Measurements from ENCODE around the gene AIG1.
"Not testable (repeated sequence)": the region's sequence is repeated elsewhere in the genome, so short reads cannot be mapped to it uniquely, and the experiment has no call there.

The AIG1 gene

DNA sequence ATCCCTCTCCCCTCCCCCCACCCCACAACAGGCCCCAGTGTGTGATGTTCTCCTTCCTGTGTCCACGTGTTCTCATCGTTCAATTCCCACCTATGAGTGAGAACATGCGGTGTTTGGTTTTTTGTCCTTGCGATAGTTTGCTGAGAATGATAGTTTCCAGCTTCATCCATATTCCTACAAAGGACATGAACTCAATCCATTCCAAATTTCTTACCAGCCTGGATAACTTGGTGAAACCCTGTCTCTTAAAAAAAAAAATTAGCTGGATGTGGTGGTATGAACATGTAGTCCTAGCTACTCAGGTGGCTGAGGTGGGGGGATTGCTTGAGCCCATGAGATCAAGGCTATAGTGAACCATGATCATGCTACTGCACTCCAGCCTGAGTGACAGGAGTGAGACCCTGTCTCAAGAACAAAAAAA, 107.7 kb downstream of the AIG1 start:
- H3K9me3 ChIP-seq (ENCODE audit: control extremely low read depth in 1 of 5, control insufficient read depth in 4 of 5, insufficient read depth in 2 of 5, low read depth in 1 of 5, low read length in 4 of 5); H3K36me3 ChIP-seq (ENCODE audit: control insufficient read depth in 4 of 4, insufficient read depth in 4 of 4, low read length in 3 of 4); H3K27me3 ChIP-seq (replicated peaks in 2 of 5; ENCODE audit: control insufficient read depth in 4 of 5, insufficient read depth in 5 of 5, low read length in 4 of 5); H3K27ac ChIP-seq (ENCODE audit: insufficient read depth in 1 of 2, low read depth in 1 of 2, low read length in 2 of 2, poor library complexity in 1 of 2, severe bottlenecking in 2 of 2); DNase-seq; H3K4me3 ChIP-seq (ENCODE audit: control insufficient read depth in 1 of 7, extremely low read depth in 1 of 7, insufficient read depth in 4 of 7, low read depth in 2 of 7, low read length in 6 of 7); POLR2A ChIA-PET: not testable (repeated sequence)
- no CpG with 5 or more reads among the region's 4 CpGs for WGBS (ENCODE audit: insufficient coverage)
- CTCF ChIA-PET: interaction anchor here (1.3 kb wide), 1 partner anchor 476 kb away, joined by 3 read pairs; no protein-coding TSS in a partner anchor
- H3K4me1 ChIP-seq (ENCODE audit: control extremely low read depth in 1 of 4, control insufficient read depth in 4 of 4, insufficient read depth in 4 of 4, low read length in 3 of 4): peaks cover 8 to 21% (median 10%) of the 10 kb centered on the region in 4 experiments

GRCh38 chr6:143169440-143169839, 108.8 kb downstream of the AIG1 start:
- POLR2A ChIA-PET: no interaction called here
- Histone ChIP-seq H3K36me3 (ENCODE audit: control insufficient read depth in 4 of 4, insufficient read depth in 4 of 4, low read length in 3 of 4) (peaks cover 0 to 3% (median under 1%) of the 10 kb centered on the region in 4 experiments), H3K27me3 (replicated peaks in 2 of 5; ENCODE audit: control insufficient read depth in 4 of 5, insufficient read depth in 5 of 5, low read length in 4 of 5) (no peaks in the 10 kb centered on the region), H3K9me3 (ENCODE audit: control extremely low read depth in 1 of 5, control insufficient read depth in 4 of 5, insufficient read depth in 2 of 5, low read depth in 1 of 5, low read length in 4 of 5) (peaks cover 0 to 5% (median 0%) of the 10 kb centered on the region in 5 experiments), H3K4me3 (ENCODE audit: control insufficient read depth in 1 of 7, extremely low read depth in 1 of 7, insufficient read depth in 4 of 7, low read depth in 2 of 7, low read length in 6 of 7) (no peak overlapping the region), H3K4me1 (ENCODE audit: control extremely low read depth in 1 of 4, control insufficient read depth in 4 of 4, insufficient read depth in 4 of 4, low read length in 3 of 4) (peaks cover 3 to 11% (median 6%) of the 10 kb centered on the region in 4 experiments), H3K27ac (ENCODE audit: insufficient read depth in 1 of 2, low read depth in 1 of 2, low read length in 2 of 2, poor library complexity in 1 of 2, severe bottlenecking in 2 of 2) (no peak overlapping the region)
- DNase-seq: no peak
- CTCF ChIA-PET: interaction anchor here (0.6 to 1.3 kb wide), 2 partner anchors 477 to 492 kb away, joined by 3 read pairs; no protein-coding TSS in a partner anchor

DNA sequence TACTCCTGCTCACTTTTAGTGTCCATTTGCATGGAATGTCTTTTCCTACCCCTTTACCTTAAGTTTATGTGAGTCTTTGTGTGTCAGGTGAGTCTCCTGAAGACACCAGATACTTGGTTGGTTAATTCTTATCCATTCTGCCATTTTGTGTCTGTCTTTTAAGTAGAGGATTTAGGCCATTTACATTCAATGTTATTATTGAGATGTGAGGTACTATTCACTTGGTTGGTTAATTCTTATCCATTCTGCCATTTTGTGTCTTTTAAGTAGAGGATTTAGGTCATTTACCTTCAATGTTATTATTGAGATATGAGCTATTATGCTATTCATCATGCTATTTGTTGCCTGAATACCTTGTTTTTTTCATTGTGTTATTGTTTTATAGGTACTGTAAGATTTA, 113.8 kb downstream of the AIG1 start:
- CTCF ChIA-PET: no interaction called here
- no peak overlapping the region for H3K4me3 ChIP-seq (ENCODE audit: control insufficient read depth in 1 of 7, extremely low read depth in 1 of 7, insufficient read depth in 4 of 7, low read depth in 2 of 7, low read length in 6 of 7)
- H3K27me3 ChIP-seq (replicated peaks in 2 of 5; ENCODE audit: control insufficient read depth in 4 of 5, insufficient read depth in 5 of 5, low read length in 4 of 5): no peaks in the 10 kb centered on the region
- H3K27ac ChIP-seq (ENCODE audit: insufficient read depth in 1 of 2, low read depth in 1 of 2, low read length in 2 of 2, poor library complexity in 1 of 2, severe bottlenecking in 2 of 2): no peak overlapping the region
- H3K36me3 ChIP-seq (ENCODE audit: control insufficient read depth in 4 of 4, insufficient read depth in 4 of 4, low read length in 3 of 4): peaks cover 0 to 12% (median under 1%) of the 10 kb centered on the region in 4 experiments
- no peak for DNase-seq
- no peaks in the 10 kb centered on the region for H3K4me1 ChIP-seq (ENCODE audit: control extremely low read depth in 1 of 4, control insufficient read depth in 4 of 4, insufficient read depth in 4 of 4, low read length in 3 of 4)
- POLR2A ChIA-PET: no interaction called here
- H3K9me3 ChIP-seq (ENCODE audit: control extremely low read depth in 1 of 5, control insufficient read depth in 4 of 5, insufficient read depth in 2 of 5, low read depth in 1 of 5, low read length in 4 of 5): peaks cover 0 to 23% (median 6%) of the 10 kb centered on the region in 5 experiments

DNA sequence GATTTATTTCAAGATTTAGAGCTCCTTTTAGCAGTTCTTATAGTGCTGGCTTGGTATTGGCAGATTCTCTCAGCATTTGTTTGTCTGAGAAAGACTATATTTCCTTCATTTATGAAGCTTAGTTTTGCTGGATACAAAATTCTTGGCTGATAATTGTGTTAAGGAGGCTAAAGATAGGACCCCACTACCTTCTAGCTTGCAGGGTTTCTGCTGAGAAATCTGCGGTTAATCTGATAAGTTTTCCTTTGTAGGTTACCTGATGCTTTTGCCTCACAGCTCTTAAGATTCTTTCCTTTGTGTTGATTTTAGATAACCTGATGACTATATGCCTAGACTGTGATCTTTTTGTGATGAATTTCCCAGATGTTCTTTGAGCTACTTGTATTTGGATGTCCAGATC, 114.3 kb downstream of the AIG1 start:
- Histone ChIP-seq H3K4me1 (ENCODE audit: control extremely low read depth in 1 of 4, control insufficient read depth in 4 of 4, insufficient read depth in 4 of 4, low read length in 3 of 4) (no peaks in the 10 kb centered on the region), H3K27ac (ENCODE audit: insufficient read depth in 1 of 2, low read depth in 1 of 2, low read length in 2 of 2, poor library complexity in 1 of 2, severe bottlenecking in 2 of 2) (no peak overlapping the region), H3K36me3 (ENCODE audit: control insufficient read depth in 4 of 4, insufficient read depth in 4 of 4, low read length in 3 of 4) (peaks cover 0 to 12% (median under 1%) of the 10 kb centered on the region in 4 experiments), H3K4me3 (ENCODE audit: control insufficient read depth in 1 of 7, extremely low read depth in 1 of 7, insufficient read depth in 4 of 7, low read depth in 2 of 7, low read length in 6 of 7) (no peak overlapping the region), H3K27me3 (replicated peaks in 2 of 5; ENCODE audit: control insufficient read depth in 4 of 5, insufficient read depth in 5 of 5, low read length in 4 of 5) (no peaks in the 10 kb centered on the region), H3K9me3 (ENCODE audit: control extremely low read depth in 1 of 5, control insufficient read depth in 4 of 5, insufficient read depth in 2 of 5, low read depth in 1 of 5, low read length in 4 of 5) (peaks cover 0 to 23% (median 6%) of the 10 kb centered on the region in 5 experiments)
- POLR2A ChIA-PET: no interaction called here
- 88% methylated on average over 1 of the region's 1 CpG for WGBS (ENCODE audit: insufficient coverage)
- no peak for DNase-seq
- CTCF ChIA-PET: no interaction called here

DNA sequence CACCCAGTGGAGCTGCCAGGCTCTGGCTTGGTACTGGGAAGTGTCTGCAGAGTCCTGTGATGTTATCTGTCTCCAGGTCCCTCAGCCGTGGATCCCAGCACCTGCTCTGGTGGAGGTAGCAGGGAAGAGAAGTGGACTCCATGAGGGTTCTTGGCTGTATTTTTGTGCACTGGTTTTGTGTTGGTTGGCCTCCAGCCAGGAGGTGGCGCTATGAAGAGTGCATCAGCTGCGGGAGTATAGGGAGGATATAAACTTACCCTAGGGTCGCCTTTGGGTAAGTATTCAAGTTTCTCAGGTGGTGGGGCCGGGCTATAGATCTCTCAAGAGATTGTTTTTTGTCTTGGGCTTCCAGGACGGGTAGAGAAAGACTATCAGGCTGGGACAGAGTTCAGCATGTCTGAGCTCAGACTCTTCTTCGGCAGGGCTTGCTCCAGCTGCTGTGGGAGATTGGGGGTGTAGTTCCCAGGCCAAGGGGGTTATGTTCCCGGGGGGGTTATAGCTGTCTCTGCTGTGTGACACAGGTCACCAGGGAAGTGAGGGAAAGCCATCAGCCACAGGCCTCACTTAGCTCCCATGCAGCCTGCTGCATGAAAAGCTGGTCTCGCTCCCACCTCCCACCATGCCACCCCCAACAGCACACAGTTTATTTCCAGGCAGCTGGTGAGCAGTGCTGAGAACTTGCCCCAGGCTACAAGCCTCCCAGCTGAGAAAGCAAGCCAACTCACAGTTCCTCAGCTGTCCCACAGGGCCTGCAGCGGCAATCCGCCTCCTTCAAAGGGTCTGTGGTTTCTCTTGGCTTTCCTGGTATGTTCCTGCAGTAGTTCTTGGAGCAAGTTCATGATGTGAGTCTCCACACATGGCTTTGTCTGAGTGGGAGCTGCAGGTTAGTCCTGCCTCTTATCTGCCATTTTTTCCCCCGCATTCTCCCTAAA, 115.7 kb downstream of the AIG1 start:
- WGBS (ENCODE audit: insufficient coverage): 98% methylated on average over 6 of the region's 12 CpGs
- no peak overlapping the region for H3K27ac ChIP-seq (ENCODE audit: insufficient read depth in 1 of 2, low read depth in 1 of 2, low read length in 2 of 2, poor library complexity in 1 of 2, severe bottlenecking in 2 of 2)
- DNase-seq: no peak

DNA sequence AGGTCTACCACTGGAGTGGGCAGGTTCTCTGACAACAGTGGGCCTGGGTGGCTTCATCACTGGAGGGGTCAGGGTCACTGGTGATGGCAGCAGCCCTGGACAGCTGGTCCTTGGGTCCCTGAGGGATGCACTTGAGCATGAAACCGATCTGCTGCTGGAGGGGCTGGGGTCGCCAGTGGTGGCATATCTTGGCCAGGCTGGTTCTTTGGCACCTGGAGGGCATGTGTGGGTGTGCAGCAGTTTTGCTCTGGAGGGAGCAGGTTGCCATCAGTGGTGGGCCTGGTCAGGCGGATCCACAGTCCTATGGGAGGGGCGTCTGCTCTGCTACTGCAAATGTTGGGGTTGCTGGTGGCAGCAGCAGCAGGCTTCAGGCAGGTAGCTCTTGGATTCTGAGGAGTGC, 117.0 kb downstream of the AIG1 start:
- peaks cover 0 to 19% (median 6%) of the 10 kb centered on the region in 5 experiments for H3K9me3 ChIP-seq (ENCODE audit: control extremely low read depth in 1 of 5, control insufficient read depth in 4 of 5, insufficient read depth in 2 of 5, low read depth in 1 of 5, low read length in 4 of 5)
- CTCF ChIA-PET: no interaction called here
- WGBS (ENCODE audit: insufficient coverage): 94% methylated on average over 3 of the region's 4 CpGs
- peaks cover 0 to 12% (median under 1%) of the 10 kb centered on the region in 4 experiments for H3K36me3 ChIP-seq (ENCODE audit: control insufficient read depth in 4 of 4, insufficient read depth in 4 of 4, low read length in 3 of 4)
- POLR2A ChIA-PET: no interaction called here
- DNase-seq: no peak
- H3K27ac ChIP-seq (ENCODE audit: insufficient read depth in 1 of 2, low read depth in 1 of 2, low read length in 2 of 2, poor library complexity in 1 of 2, severe bottlenecking in 2 of 2): no peak overlapping the region
- H3K4me1 ChIP-seq (ENCODE audit: control extremely low read depth in 1 of 4, control insufficient read depth in 4 of 4, insufficient read depth in 4 of 4, low read length in 3 of 4): no peaks in the 10 kb centered on the region
- H3K4me3 ChIP-seq (ENCODE audit: control insufficient read depth in 1 of 7, extremely low read depth in 1 of 7, insufficient read depth in 4 of 7, low read depth in 2 of 7, low read length in 6 of 7): no peak overlapping the region
- H3K27me3 ChIP-seq (replicated peaks in 2 of 5; ENCODE audit: control insufficient read depth in 4 of 5, insufficient read depth in 5 of 5, low read length in 4 of 5): no peaks in the 10 kb centered on the region

More for the DNA sequence above, 115.7 kb downstream of the AIG1 start:
- Histone ChIP-seq H3K9me3 (ENCODE audit: control extremely low read depth in 1 of 5, control insufficient read depth in 4 of 5, insufficient read depth in 2 of 5, low read depth in 1 of 5, low read length in 4 of 5) (peaks cover 0 to 23% (median 6%) of the 10 kb centered on the region in 5 experiments), H3K27me3 (replicated peaks in 2 of 5; ENCODE audit: control insufficient read depth in 4 of 5, insufficient read depth in 5 of 5, low read length in 4 of 5) (no peaks in the 10 kb centered on the region), H3K36me3 (ENCODE audit: control insufficient read depth in 4 of 4, insufficient read depth in 4 of 4, low read length in 3 of 4) (peaks cover 0 to 12% (median under 1%) of the 10 kb centered on the region in 4 experiments), H3K4me3 (ENCODE audit: control insufficient read depth in 1 of 7, extremely low read depth in 1 of 7, insufficient read depth in 4 of 7, low read depth in 2 of 7, low read length in 6 of 7) (no peak overlapping the region), H3K4me1 (ENCODE audit: control extremely low read depth in 1 of 4, control insufficient read depth in 4 of 4, insufficient read depth in 4 of 4, low read length in 3 of 4) (no peaks in the 10 kb centered on the region)
- CTCF ChIA-PET: no interaction called here
- POLR2A ChIA-PET: no interaction called here

- peaks cover 0 to 12% (median 0%) of the 10 kb centered on the region in 4 experiments for H3K36me3 ChIP-seq (ENCODE audit: control insufficient read depth in 4 of 4, insufficient read depth in 4 of 4, low read length in 3 of 4)
- no peak overlapping the region for H3K4me3 ChIP-seq (ENCODE audit: control insufficient read depth in 1 of 7, extremely low read depth in 1 of 7, insufficient read depth in 4 of 7, low read depth in 2 of 7, low read length in 6 of 7)
- H3K27me3 ChIP-seq (replicated peaks in 2 of 5; ENCODE audit: control insufficient read depth in 4 of 5, insufficient read depth in 5 of 5, low read length in 4 of 5): no peaks in the 10 kb centered on the region
- WGBS (ENCODE audit: insufficient coverage): 100% methylated on average over 3 of the region's 3 CpGs
- ChIA-PET CTCF (no interaction called here), POLR2A (no interaction called here)
- no peak for DNase-seq
- peaks cover 0 to 19% (median 6%) of the 10 kb centered on the region in 5 experiments for H3K9me3 ChIP-seq (ENCODE audit: control extremely low read depth in 1 of 5, control insufficient read depth in 4 of 5, insufficient read depth in 2 of 5, low read depth in 1 of 5, low read length in 4 of 5)
- H3K27ac ChIP-seq (ENCODE audit: insufficient read depth in 1 of 2, low read depth in 1 of 2, low read length in 2 of 2, poor library complexity in 1 of 2, severe bottlenecking in 2 of 2): no peak overlapping the region
- no peaks in the 10 kb centered on the region for H3K4me1 ChIP-seq (ENCODE audit: control extremely low read depth in 1 of 4, control insufficient read depth in 4 of 4, insufficient read depth in 4 of 4, low read length in 3 of 4)
These were observed 118.4 kb downstream of the AIG1 start for GRCh38 chr6:143179096-143179495.

Data from common myeloid progenitor, CD34-positive (primary cell).